ENCODE data around the gene HIPK4. TPM values are rescaled to one million over a fixed set of nuclear protein-coding genes. Genes with fewer than 3 reads are reported as not detected.

HIPK4 gene
- total RNA-seq, 1 donor from 2014 or later: not detected

DNA sequence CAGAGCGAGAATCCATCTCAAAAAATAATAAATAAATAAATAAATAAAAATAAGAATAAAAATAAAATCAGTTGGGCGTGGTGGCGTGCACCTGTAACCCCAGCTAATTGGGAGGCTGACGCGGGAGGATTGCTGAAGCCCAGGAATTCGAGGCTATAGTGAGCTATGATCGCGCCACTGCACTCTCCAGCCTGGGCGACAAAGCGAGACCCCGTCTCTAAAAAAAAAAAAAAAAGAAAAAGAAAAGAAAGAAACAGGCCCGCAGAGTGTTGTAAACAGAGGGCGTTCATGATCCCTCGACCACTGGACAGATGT is 30.4 kb upstream of the HIPK4 start:
- Mint-ChIP-seq H3K27ac (ENCODE audit: unreplicated experiment) (peak overlapping the region; percentile 87), H3K4me3 (ENCODE audit: unreplicated experiment) (peak overlapping the region; percentile 73), H3K4me1 (ENCODE audit: low read depth, unreplicated experiment) (peaks cover 14% of the 10 kb centered on the region), H3K36me3 (ENCODE audit: low read depth, unreplicated experiment) (peaks cover 3% of the 10 kb centered on the region), H3K27me3 (ENCODE audit: low read depth, unreplicated experiment) (no peaks in the 10 kb centered on the region), H3K9me3 (ENCODE audit: unreplicated experiment) (no peaks in the 10 kb centered on the region)
- Histone ChIP-seq H3K4me1 (ENCODE audit: insufficient read depth, low read length) (peaks cover 25% of the 10 kb centered on the region), H3K79me2 (ENCODE audit: insufficient read depth, low read length) (peaks cover 38% of the 10 kb centered on the region), H2AFZ (ENCODE audit: low read depth, low read length) (peak overlapping the region; percentile 67), H3K4me3 (ENCODE audit: insufficient read depth, low read depth, low read length) (peak overlapping the region; percentile 68), H3K27me3 (ENCODE audit: insufficient read depth, low read length) (no peaks in the 10 kb centered on the region), H4K20me1 (ENCODE audit: insufficient read depth, low read length) (peaks cover 20% of the 10 kb centered on the region), H3K9ac (ENCODE audit: low read length) (peak overlapping the region; percentile 87), H3K36me3 (ENCODE audit: insufficient read depth, low read length) (peaks cover 10% of the 10 kb centered on the region), H3K4me2 (ENCODE audit: low read length) (peak overlapping the region; percentile 94), H3K27ac (ENCODE audit: low read depth, low read length) (peak overlapping the region; percentile 95), H3K9me3 (ENCODE audit: insufficient read depth, low read depth, low read length) (no peaks in the 10 kb centered on the region)
- TF ChIP-seq EZH2 (IDR thresholded peaks at IDR 0.05; ENCODE audit: insufficient read depth, low read length): no peak
- TF ChIP-seq, protein P1, sequence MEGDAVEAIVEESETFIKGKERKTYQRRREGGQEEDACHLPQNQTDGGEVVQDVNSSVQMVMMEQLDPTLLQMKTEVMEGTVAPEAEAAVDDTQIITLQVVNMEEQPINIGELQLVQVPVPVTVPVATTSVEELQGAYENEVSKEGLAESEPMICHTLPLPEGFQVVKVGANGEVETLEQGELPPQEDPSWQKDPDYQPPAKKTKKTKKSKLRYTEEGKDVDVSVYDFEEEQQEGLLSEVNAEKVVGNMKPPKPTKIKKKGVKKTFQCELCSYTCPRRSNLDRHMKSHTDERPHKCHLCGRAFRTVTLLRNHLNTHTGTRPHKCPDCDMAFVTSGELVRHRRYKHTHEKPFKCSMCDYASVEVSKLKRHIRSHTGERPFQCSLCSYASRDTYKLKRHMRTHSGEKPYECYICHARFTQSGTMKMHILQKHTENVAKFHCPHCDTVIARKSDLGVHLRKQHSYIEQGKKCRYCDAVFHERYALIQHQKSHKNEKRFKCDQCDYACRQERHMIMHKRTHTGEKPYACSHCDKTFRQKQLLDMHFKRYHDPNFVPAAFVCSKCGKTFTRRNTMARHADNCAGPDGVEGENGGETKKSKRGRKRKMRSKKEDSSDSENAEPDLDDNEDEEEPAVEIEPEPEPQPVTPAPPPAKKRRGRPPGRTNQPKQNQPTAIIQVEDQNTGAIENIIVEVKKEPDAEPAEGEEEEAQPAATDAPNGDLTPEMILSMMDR (IDR thresholded peaks at IDR 0.05; ENCODE audit: insufficient read depth, low read depth, low read length): no peak
- FAIRE-seq (no peak), DNase-seq (ENCODE audit: low read depth) (no peak)

DNA sequence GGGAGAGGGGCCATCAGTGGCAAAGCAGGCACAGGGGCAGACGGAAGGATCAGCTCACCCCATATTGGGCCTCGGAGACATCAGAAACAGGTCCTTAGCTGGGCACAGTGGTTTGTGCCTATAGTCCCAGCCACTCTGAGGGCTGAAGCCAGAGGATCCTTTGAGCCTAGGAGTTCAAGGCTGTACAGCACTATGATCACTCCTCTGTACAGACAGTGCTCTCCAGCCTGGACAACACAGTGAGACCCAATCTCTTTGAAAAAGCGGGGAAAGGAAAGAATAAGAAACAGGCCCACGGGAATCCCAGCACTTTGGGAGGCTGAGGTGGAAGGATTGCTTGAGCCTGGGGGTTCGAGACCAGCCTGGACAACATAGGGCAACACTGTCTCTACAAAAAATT is 29.8 kb upstream of the HIPK4 start:
- peaks cover 18% of the 10 kb centered on the region for H4K20me1 ChIP-seq (ENCODE audit: insufficient read depth, low read length)
- H3K27ac Mint-ChIP-seq (ENCODE audit: unreplicated experiment): peak overlapping the region; percentile 62
- peaks cover 3% of the 10 kb centered on the region for H3K36me3 Mint-ChIP-seq (ENCODE audit: low read depth, unreplicated experiment)
- no peak for FAIRE-seq
- DNase-seq (ENCODE audit: low read depth): no peak
- peaks cover 34% of the 10 kb centered on the region for H3K79me2 ChIP-seq (ENCODE audit: insufficient read depth, low read length)
- no peaks in the 10 kb centered on the region for H3K9me3 ChIP-seq (ENCODE audit: insufficient read depth, low read depth, low read length)
- no peak overlapping the region for H3K9ac ChIP-seq (ENCODE audit: low read length)
- H3K27ac ChIP-seq (ENCODE audit: low read depth, low read length): no peak overlapping the region
- H3K9me3 Mint-ChIP-seq (ENCODE audit: unreplicated experiment): no peaks in the 10 kb centered on the region
- TF ChIP-seq EZH2 (IDR thresholded peaks at IDR 0.05; ENCODE audit: insufficient read depth, low read length): no peak
- TF ChIP-seq, protein P1 (IDR thresholded peaks at IDR 0.05; ENCODE audit: insufficient read depth, low read depth, low read length): no peak
- no peaks in the 10 kb centered on the region for H3K27me3 ChIP-seq (ENCODE audit: insufficient read depth, low read length)
- peaks cover 10% of the 10 kb centered on the region for H3K36me3 ChIP-seq (ENCODE audit: insufficient read depth, low read length)
- no peak overlapping the region for H3K4me2 ChIP-seq (ENCODE audit: low read length)
- no peak overlapping the region for H2AFZ ChIP-seq (ENCODE audit: low read depth, low read length)
- H3K4me3 ChIP-seq (ENCODE audit: insufficient read depth, low read depth, low read length): no peak overlapping the region
- H3K4me3 Mint-ChIP-seq (ENCODE audit: unreplicated experiment): no peak overlapping the region
- H3K4me1 ChIP-seq (ENCODE audit: insufficient read depth, low read length): peaks cover 25% of the 10 kb centered on the region
- no peaks in the 10 kb centered on the region for H3K27me3 Mint-ChIP-seq (ENCODE audit: low read depth, unreplicated experiment)
- peaks cover 14% of the 10 kb centered on the region for H3K4me1 Mint-ChIP-seq (ENCODE audit: low read depth, unreplicated experiment)

DNA sequence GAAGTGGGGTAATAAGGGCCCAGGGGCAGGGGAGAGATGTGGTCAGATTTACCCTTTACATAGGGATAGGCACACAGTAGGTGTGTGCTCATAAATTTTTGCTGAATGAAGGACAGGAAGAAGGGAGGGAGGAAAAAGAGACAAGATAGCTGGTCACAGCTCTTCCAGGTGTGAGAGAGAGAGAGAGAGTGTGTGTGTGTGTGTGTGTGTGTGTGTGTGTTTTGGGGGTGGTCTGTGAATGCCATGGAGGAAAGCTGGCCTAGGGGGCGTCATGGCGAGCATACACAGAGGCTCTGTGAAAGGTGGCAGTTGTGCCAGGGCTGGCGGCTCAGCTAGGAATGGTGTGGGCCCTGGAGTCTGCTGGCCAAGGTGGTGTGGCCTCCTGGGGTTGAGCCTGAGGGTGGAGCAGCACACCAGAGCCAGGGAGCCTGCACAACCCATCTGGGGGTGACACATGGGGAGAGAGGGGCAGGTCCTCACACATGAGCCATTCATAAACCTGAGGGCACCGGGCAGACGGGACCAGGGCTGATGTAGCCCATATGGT is 29.2 kb upstream of the HIPK4 start:
- H3K4me3 Mint-ChIP-seq (ENCODE audit: unreplicated experiment): no peak overlapping the region
- H3K27me3 ChIP-seq (ENCODE audit: insufficient read depth, low read length): no peaks in the 10 kb centered on the region

More for the DNA sequence above, 29.2 kb upstream of the HIPK4 start:
- Histone ChIP-seq H3K79me2 (ENCODE audit: insufficient read depth, low read length) (peaks cover 28% of the 10 kb centered on the region), H2AFZ (ENCODE audit: low read depth, low read length) (no peak overlapping the region), H3K9ac (ENCODE audit: low read length) (no peak overlapping the region), H3K4me2 (ENCODE audit: low read length) (no peak overlapping the region), H3K27ac (ENCODE audit: low read depth, low read length) (no peak overlapping the region), H3K4me1 (ENCODE audit: insufficient read depth, low read length) (peaks cover 25% of the 10 kb centered on the region), H3K4me3 (ENCODE audit: insufficient read depth, low read depth, low read length) (no peak overlapping the region), H4K20me1 (ENCODE audit: insufficient read depth, low read length) (peaks cover 13% of the 10 kb centered on the region), H3K9me3 (ENCODE audit: insufficient read depth, low read depth, low read length) (no peaks in the 10 kb centered on the region), H3K36me3 (ENCODE audit: insufficient read depth, low read length) (peaks cover 10% of the 10 kb centered on the region)
- H3K36me3 Mint-ChIP-seq (ENCODE audit: low read depth, unreplicated experiment): no peaks in the 10 kb centered on the region
- TF ChIP-seq, protein P1 (IDR thresholded peaks at IDR 0.05; ENCODE audit: insufficient read depth, low read depth, low read length): no peak
- no peak for TF ChIP-seq EZH2 (IDR thresholded peaks at IDR 0.05; ENCODE audit: insufficient read depth, low read length)
- no peaks in the 10 kb centered on the region for H3K9me3 Mint-ChIP-seq (ENCODE audit: unreplicated experiment)
- DNase-seq (ENCODE audit: low read depth): no peak
- H3K4me1 Mint-ChIP-seq (ENCODE audit: low read depth, unreplicated experiment): peaks cover 14% of the 10 kb centered on the region
- no peaks in the 10 kb centered on the region for H3K27me3 Mint-ChIP-seq (ENCODE audit: low read depth, unreplicated experiment)
- H3K27ac Mint-ChIP-seq (ENCODE audit: unreplicated experiment): no peak overlapping the region
- FAIRE-seq: no peak
